ENCODE data around the gene PRSS57.
A peak's percentile ranks its signal among the peaks of the same experiment; 100 is the strongest.
"Not testable (repeated sequence)": the region's sequence is repeated elsewhere in the genome, so short reads cannot be mapped to it uniquely, and the experiment has no call there.

Gene PRSS57

DNA sequence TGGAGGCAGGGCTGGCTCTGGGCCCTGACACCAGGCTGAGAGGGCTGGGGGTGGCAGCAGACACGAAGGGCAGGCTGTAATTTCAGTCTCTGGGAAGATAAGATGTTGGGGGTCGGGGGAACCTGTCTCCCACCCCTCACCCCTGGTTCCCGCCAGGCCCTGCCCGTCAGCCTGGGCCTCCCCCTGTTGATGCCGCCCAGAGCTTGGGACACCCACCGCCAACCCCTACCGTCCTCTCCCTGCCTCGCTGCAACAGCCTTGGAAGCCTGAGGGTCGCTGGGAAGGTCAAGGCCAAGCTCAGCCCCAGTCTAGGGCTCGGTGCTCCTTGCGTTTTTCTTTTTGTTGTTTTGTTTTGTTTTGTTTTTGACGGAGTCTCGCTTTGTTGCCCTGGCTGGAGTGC, 28.0 kb upstream of the PRSS57 start:
- DNase-seq (ENCODE audit: low read depth in 2 of 2) = no peak

DNA sequence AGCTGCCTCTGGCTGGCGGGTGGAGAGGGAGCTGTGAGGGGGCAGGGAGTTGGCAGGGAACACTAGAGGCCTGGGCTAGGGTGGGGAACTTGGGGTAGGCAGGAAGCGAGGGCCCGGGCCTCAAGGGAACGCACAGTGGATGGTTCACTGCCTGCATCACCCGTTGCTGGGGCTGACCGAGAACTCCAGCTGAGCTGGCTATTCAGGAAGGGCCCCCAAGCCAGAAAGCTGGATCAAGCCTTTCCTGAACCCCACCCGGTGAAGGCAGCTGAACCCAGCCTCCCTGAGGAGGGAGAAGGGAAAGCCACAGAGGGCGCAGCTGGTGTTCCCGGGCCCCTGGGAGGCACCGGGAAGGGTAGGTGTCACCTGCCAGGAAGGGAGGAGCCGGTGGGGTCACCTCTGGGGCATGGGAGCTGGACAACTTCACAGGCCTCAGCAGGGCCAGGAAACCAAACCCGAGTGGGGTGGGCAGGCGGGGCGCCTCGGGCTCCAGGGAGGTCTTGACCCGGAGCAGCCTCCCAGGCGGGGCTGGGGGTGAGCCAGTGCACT, 27.4 kb upstream of the PRSS57 start:
- no peak for DNase-seq (ENCODE audit: low read depth in 2 of 2)

DNA sequence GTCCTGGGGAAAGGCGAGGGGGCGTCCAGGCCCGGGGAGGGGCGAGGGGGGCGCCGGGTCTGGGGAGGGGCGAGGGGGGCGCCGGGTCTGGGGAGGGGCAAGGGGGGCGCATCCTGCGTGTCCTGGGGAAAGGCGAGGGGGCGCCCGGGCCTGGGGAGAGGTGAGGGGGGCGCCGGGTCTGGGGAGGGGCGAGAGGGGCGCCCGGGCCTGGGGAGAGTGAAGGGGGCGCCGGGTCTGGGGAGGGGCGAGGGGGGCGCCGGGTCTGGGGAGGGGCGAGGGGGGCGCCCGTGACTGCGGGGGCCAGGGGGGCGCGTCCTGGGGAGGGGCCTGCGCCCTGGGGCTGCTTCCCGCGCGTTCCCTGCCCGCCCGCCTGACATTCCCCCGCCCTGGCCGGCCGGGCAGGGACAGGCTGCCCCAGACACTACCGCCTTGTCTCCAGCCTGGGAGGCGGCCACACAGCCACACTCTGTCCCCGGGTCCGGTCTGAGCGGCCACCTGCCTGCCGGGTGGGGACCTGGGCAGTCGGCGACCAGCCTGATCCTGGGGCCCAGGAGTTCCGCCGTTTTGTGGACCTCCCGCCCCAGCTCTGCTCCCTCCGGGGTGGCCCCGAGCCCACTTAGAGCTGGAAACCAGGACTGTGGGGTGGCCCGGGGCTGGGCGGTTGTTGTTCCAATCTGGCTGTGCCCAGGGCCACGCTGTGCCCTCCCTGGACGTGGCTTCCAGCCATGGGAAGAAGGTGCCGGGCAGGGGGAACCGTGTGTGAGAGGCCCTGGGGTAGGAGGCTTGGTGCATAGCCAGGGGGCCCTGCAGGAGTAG, 25.3 kb upstream of the PRSS57 start:
- no peak for DNase-seq (ENCODE audit: low read depth in 2 of 2)

DNA sequence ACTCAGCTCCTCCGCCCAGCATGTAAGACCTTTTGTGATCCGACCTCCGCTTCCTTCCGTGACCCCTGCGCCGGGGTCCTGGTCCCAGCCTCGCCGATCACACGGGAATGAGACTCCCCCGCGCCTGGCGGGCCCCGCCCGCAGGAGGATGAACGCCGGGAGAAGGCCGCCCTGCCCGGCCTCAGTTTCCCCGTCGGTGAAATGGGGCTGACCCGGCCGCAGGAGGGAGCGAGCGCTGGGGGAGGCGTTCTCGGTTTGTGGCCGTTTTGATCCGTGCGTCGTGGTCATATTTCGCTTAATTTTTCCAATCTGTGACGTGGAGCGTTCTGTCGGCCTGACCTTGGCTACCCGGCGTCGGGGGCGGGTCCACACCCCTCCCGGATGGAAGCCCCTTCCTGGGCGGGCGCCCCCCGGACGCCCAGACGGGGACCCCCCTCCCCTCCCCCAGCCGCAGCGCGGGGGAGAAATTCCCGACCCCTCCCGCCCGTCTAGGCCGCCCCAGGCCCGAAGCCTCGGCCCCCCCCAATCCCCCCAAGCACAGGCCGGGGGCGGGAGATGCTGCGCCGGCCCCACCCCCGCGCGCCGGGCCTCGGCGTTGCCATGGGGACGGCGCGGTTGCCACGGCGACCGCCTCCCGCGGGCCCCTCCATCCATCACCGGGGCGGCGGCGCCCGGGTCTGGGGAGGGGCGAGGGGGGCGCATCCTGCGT, 24.5 kb upstream of the PRSS57 start:
- DNase-seq (ENCODE audit: low read depth in 2 of 2) = no peak

DNA sequence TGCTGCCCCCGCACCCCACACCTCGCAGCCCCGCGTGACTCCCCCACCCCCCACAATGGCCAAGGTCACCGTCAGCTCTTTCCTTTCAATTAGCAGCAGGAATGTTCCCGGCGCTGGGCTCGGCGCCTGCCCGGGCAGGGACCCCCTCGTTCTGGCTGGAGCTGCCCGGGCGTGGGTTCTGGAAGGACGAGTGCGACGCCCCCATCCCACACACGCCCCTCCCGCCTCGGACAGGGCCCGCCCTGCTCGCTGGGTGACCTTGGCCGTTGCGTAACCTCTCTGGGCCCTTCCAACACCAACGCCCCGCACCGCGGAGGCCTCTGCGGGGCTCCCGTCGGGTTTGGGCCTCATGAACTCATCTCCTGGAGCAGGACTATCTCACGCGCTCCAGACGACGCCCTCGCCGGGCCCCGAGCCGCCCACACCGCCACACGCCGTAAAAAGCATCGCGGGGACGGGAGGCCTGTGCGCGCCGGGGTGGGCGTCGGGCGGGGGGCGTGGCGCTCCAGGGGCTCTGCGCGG, 23.8 kb upstream of the PRSS57 start:
- DNase-seq (ENCODE audit: low read depth in 2 of 2) = no peak

DNA sequence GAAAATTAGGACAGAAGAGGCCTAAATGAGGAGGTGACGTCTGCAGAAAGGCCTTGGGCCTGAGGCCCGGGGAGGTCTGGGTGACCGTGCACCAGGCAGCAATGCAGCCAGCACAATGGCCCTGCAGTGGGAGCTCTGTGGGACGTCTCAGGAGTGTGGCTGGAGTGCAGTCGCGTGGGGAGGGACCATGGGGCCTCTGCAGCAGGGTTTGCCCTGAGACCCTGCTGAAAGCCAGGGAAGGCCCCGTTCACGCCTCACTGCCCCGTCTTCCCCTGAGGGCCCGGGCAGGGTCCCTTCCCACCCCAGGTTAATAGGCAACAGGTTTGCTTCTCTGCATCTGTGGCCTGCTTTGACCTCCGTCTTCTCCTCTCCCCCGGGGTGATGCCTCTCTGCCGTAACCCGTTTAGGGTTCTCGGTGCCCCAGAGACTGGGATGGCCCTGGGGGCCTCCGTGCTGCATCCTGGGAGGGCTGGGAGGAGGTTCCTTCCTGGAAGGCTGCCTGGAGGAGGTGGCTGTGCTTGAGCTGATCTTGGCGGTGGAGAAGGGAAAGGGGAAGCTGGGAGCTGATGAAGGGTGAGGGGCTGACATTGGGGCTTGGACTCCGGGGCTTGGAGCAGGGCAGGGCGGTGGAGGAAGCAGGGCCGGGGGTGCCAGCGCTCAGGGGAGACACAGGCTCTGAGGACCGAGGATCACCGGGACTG, 23.1 kb upstream of the PRSS57 start:
- DNase-seq (ENCODE audit: low read depth in 2 of 2) = no peak

DNA sequence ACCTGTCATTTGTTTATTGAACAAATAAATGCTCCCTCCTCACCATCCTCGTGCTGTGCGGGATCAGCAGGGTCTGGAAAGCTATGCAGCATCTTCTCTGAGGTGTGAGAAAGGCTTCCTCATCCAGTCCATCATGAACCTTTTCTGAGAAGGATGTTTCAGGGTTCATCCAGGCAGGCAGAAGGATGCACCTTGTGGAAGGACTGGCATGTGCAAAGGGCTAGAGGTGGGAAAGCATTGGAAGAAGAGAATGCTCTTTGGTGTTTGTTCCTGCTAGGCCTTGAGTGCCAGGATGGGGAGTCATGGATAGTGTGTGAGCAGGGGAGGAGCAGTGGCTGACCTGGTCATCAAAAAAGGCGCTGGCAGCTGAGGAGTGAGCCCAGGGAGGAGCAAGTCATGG, 20.1 kb upstream of the PRSS57 start:
- no peak for DNase-seq (ENCODE audit: low read depth in 2 of 2)

DNA sequence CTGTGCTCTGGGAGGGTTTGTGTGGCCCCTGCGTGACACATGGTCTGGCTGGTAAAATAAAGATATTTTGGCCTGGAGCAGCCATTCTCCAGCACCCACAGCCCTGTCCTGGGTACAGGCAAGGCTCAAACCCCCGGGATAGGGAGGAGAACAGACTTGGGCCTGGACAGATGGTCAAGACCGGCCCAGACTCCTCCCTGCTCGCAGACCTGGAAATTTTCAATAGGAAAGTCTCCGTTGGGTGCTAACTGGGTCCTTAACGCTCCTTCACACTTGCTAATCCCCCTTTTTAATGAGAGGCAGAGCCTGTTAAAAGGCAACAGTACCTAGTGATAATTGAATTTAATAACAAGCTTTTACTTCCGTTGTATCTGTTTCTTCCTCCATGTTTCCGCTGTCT, 16.0 kb upstream of the PRSS57 start:
- DNase-seq (ENCODE audit: low read depth in 2 of 2) = no peak

DNA sequence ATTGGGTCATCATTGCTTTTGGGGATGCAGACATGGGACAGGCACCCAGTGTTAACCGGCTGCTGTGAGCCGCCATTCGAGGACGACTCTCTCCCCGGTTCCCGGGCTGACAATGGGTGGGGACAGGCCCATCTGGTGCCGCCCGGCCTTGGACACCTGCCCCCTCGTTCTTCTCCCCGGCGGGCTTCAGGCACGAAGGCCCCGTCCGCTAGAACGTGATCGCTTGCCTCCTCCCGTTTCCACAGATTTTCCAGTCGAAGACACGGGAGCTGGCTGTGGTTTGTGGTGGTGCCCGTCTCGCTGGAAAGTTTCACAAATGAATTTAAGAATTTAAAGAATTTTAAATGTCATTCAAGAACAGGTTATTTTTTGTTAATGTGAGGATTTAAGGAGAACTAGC, 15.5 kb upstream of the PRSS57 start:
- no peak for DNase-seq (ENCODE audit: low read depth in 2 of 2)

DNA sequence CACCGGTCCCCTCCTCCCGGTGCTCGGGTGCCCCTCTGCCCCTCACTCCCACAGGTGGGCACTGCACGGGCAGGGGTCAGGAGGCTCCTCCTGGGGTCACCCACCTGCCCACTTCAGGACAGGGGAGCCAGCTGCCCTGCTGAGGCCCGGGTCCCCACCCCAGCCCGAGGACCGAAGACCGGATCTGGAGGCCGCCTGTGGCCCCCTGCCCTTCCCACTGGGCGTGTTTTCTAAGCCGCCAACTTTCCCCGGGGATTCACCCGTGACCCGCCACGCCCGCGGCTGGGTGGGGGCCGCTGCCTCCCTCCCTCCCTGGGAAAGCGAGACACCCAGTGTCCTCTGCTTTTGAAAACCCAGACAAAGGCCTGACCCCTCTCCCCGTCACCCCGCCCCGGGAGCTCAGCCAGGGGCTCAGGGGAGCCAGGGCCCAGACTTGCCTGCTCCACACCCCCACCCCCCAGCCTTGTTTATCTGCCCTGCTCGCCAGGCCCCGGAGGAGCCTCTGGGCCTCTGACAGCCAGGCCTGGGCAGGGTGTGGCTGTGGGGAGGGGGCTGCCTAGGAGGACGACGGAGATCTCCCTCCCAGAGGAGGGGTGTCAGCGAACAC, 14.8 kb upstream of the PRSS57 start:
- no peak for DNase-seq (ENCODE audit: low read depth in 2 of 2)

DNA sequence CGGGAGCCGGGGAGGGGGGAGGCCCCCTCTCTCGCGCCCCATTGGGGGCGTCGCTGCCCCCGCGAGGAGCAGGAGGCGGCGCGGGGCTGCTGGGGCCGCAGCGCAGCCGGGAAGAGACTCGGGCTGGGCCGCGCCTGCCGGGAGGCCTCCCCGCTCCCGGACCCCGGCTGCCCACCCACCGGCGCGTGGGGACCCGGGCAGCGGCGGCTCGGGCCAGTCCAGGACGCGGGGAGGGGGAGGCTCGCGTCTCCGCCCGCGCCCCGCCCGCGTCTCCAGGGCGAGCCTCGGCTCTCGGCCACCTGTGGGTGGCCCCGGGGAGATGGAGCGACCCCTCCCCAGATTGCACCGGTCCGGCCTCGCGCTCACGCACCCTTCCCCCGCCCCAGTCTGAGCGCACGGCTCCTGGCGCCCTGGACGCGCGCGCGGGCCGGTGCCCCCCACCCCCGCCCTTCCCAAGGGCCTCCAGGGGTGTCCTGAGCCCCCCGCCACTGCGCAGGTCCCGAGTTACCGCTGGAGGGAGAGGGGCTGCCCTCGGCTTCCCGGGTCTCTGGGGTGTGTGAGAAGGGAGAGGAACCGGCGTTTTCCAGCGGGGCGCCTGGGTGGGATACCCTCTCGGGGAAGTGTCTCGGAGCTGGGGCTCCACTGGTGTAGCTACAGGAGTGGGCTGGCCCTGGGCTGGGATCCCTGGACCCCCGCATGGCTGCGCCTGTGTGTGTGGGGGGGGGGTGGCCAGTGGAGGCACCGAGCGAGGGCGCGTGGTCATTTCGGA, 14.1 kb upstream of the PRSS57 start:
- no peak for DNase-seq (ENCODE audit: low read depth in 2 of 2)

DNA sequence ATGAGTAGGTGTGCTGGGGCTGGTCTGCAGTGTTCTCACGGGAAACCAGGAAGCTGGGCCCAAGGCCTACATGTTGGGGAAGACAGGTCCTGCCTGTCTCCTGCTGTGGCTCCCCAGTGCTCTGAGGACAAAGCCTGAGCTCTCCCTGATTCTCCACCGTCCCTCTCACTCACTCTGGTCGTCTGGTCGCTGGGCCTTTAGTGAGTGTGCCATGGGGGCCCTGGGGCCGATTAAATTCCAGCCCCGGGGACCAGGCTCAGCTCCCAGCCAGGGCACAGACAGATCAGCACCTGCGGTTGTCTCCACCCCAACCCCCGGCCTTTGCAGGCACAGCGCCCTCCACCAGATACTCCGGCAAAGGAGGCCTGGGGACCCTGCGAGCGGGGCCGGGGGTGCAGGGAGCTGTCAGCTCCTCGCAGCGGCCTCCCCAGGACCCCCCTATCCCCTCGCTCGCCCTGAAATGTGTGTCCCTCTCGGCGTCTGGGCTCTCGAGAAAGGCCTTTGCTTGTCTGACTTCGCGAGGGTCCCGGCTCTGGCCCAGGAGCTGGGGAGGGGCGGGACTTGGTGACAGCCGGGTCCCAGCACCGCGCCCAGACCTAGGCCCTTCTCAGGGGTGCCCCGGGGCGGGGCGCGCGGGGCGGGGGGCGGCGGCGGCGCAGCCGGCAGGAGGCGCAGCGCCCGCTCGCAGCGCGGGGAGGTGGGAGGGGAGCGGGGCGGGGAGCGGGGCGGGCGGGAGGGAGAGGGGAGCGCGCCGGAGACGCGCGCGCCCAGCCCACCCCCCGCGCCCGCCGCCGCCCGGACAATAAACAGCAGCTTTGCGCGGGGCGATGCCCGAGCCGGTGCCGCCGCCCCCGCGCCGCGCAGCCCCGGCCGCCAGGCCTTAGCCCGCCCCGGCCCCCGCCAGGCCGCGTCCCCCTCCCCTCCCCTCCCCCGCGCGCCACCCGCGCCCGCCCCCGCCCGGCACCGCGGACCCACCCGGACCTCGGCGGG, 13.2 kb upstream of the PRSS57 start, which contains the start of gene PALM:
Gene PALM (plus strand): TSS at position 782 of the 990 bp plus-strand sequence. CDS start 212 bp downstream, outside the sequence.
- DNase-seq (ENCODE audit: low read depth in 2 of 2) = no peak

DNA sequence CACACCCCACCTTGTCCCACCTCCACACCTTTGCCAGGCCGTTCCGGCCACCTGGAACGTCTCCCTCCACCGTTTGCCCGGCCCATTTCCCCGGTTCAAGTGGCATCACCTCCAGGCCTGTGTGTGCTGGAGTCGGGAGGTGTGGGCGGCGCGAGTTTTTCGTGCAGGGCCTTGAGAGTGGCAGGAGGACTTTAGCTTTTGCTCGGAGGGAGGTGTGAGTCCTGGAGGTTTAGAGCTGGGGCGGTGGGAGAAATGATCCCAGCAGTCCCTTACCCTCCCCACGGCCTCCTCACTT, 9.1 kb upstream of the PRSS57 start:
- no peak for DNase-seq (ENCODE audit: low read depth in 2 of 2)

DNA sequence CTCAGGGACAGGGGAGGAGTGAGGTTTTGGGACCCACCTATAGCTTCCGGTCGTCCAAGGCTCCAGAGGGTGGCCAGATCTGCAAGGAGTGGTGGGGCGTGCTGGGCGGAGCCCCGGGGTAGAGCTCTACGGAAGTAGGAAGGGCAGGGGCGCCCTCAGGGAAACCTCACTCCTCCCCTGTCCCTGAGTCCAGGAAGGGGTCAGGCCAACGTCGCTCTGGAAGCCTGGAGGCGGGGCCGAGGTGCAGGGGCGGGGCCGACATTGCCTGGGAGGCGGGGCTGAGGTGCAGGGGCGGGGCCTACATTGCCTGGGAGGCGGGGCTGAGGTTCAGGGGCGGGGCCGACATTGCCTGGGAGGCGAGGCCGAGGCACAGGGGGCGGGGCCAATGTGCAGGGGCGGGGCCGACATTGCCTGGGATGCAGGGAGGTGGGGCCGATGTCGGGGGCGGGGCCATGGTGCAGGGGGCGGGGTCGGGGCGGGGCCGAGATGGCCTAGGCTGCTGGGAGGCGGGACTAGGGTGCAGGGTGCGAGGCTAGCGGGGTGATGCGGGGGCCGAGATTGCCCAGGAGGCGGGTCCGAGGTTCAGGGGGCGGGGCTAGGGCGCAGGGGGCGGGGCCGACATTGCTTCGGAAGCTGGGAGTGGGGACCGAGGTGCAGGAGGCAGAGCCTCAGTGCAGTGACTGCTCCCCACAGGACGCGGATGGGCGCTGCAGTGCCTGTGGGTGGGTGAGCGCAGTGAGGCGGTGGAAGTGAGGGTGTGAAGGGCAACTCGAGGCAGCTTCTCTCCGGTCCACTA, 8.6 kb upstream of the PRSS57 start:
- peak; percentile 23 to 60 for DNase-seq (ENCODE audit: low read depth in 2 of 2)

DNA sequence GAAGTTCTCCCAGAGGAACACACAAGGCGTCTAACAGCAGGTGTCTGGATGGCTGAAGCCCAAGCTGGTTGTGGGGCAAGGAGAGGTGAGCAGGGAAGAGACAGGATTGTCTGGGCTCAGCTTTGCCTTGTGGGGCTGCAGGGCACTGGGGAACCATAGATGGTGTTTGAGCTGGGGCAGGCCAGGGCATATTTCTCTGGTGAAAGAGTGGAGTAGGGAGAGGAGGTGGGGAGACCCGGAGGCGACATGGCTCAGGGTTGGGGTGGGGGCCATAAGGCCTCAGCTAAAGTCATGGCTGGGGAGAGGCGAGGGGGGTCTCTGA, 8.0 kb upstream of the PRSS57 start:
- no peak for DNase-seq (ENCODE audit: low read depth in 2 of 2)

DNA sequence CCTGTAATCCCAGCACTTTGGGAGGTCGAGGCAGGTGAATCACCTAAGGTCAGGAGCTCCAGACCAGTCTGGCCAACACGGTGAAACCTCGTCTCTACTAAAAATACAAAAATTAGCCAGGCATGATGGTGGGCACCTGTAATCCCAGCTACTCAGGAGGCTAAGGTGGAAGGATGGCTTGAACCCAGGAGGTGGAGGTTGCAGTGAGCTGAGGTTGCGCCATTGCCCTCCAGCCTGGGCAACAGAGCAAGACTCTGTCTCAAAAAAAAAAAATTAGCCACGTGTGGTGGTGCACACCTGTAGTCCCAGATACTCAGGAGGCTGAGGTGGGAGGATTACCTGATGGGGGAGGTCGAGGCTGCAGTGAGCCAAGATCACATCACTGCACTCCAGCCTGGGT, 7.6 kb upstream of the PRSS57 start:
- DNase-seq (ENCODE audit: low read depth in 2 of 2) = not testable (repeated sequence)

DNA sequence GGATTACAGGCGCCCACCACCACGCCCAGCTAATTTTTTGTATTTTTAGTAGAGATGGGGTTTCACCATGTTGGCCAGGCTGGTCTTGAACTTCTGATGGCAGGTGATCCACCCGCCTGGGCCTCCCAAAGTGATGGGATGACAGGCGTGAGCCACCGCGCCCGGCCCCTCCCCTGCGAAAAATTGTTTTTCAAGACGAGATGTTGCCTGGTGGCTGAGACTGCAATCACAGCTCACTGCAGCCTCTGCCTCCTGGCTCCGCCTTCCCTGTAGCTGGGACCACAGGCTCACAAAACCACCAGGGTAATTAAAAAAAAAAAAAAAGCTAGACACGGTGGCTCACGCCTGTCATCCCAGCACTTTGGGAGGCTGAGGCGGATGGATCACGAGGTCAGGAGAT, 4.6 kb upstream of the PRSS57 start:
- not testable (repeated sequence) for DNase-seq (ENCODE audit: low read depth in 2 of 2)

DNA sequence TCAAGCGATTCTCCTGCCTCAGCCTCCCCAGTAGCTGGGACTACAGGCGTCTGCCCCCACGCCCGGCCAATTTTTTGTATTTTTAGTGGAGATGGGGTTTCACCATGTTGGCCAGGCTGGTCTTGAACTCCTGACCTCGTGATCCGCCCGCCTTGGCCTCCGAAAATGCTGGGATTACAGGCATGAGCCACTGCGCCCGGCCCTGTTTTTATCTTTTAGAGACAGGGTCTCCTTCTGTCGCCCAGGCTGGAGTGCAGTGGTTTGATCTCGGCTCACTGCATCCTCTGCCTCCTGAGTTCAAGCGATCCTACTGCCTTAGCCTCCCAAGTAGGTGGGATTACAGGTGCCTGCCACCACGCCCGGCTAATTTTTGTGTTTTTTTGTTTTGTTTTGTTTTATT, 3.3 kb upstream of the PRSS57 start:
- DNase-seq (ENCODE audit: low read depth in 2 of 2) = not testable (repeated sequence)
